BE2C (cell line): ENCODE measurements around the gene ANKRD16.
"Not testable (repeated sequence)": the region's sequence is repeated elsewhere in the genome, so short reads cannot be mapped to it uniquely, and the experiment has no call there.

Experiments used
- DNase-seq: peaks from one replicate; pipeline ENCODE4 v3.0.0-alpha.2; 2020
- H3K27me3 ChIP-seq: fragments of 250-450 bp; sonication (Bioruptor Pico); 2 replicates; pipeline ENCODE4 v1.5.1; 2020; ENCODE audit warnings: mild to moderate bottlenecking
- H3K36me3 ChIP-seq: fragments of 250-450 bp; sonication (Bioruptor Pico); 2 replicates; pipeline ENCODE4 v1.5.1; 2020; ENCODE audit warnings: mild to moderate bottlenecking
- H3K4me1 ChIP-seq: fragments of 250-450 bp; sonication (Bioruptor Pico); 2 replicates; pipeline ENCODE4 v1.5.1; 2020
- H3K4me3 ChIP-seq: 2 replicates; pipeline ENCODE4 v1.5.1; 2011; ENCODE audit warnings: low read depth, low read length
- H3K9me3 ChIP-seq: fragments of 250-450 bp; sonication (Bioruptor Pico); 2 replicates; pipeline ENCODE4 v1.5.1; 2020
- CTCF ChIP-seq: IDR thresholded peaks from 2 replicates; pipeline ENCODE4 v1.5.1; 2012; ENCODE audit warnings: mild to moderate bottlenecking, low read depth, low read length

The ANKRD16 gene

GRCh38 chr10:5862360-5862961 is 27.2 kb downstream of the ANKRD16 start:
- no peaks in the 10 kb centered on the region for H3K27me3 ChIP-seq
- TF ChIP-seq CTCF = no peak
- DNase-seq = no peak
- no peak overlapping the region for H3K4me3 ChIP-seq
- H3K9me3 ChIP-seq = no peaks in the 10 kb centered on the region
- no peaks in the 10 kb centered on the region for H3K36me3 ChIP-seq
- H3K4me1 ChIP-seq = no peaks in the 10 kb centered on the region

GRCh38 chr10:5860066-5860465 is 29.6 kb downstream of the ANKRD16 start:
- Histone ChIP-seq H3K36me3 (no peaks in the 10 kb centered on the region), H3K9me3 (no peaks in the 10 kb centered on the region), H3K4me1 (no peaks in the 10 kb centered on the region), H3K4me3 (no peak overlapping the region), H3K27me3 (no peaks in the 10 kb centered on the region)
- TF ChIP-seq CTCF = no peak
- DNase-seq = no peak

GRCh38 chr10:5858811-5859210 is 30.9 kb downstream of the ANKRD16 start:
- DNase-seq = no peak
- no peaks in the 10 kb centered on the region for H3K4me1 ChIP-seq
- no peak for TF ChIP-seq CTCF
- H3K9me3 ChIP-seq = no peaks in the 10 kb centered on the region
- H3K27me3 ChIP-seq = no peaks in the 10 kb centered on the region
- H3K36me3 ChIP-seq = no peaks in the 10 kb centered on the region
- no peak overlapping the region for H3K4me3 ChIP-seq

- Histone ChIP-seq H3K4me3 (no peak overlapping the region), H3K36me3 (no peaks in the 10 kb centered on the region), H3K9me3 (no peaks in the 10 kb centered on the region), H3K4me1 (no peaks in the 10 kb centered on the region), H3K27me3 (no peaks in the 10 kb centered on the region)
- no peak for TF ChIP-seq CTCF
- DNase-seq = no peak
Measured at GRCh38 chr10:5856701-5857004, 33.0 kb downstream of the ANKRD16 start.

GRCh38 chr10:5855979-5856700 is 33.6 kb downstream of the ANKRD16 start:
- DNase-seq = no peak
- Histone ChIP-seq H3K4me3 (no peak overlapping the region), H3K36me3 (no peaks in the 10 kb centered on the region), H3K4me1 (no peaks in the 10 kb centered on the region), H3K27me3 (no peaks in the 10 kb centered on the region), H3K9me3 (no peaks in the 10 kb centered on the region)
- TF ChIP-seq CTCF = no peak

GRCh38 chr10:5854131-5854475 is 35.6 kb downstream of the ANKRD16 start:
- Histone ChIP-seq H3K4me1 (no peaks in the 10 kb centered on the region), H3K9me3 (no peaks in the 10 kb centered on the region), H3K36me3 (no peaks in the 10 kb centered on the region), H3K27me3 (no peaks in the 10 kb centered on the region), H3K4me3 (no peak overlapping the region)
- TF ChIP-seq CTCF = no peak
- DNase-seq = no peak

- H3K9me3 ChIP-seq, H3K27me3 ChIP-seq, DNase-seq, H3K4me1 ChIP-seq, H3K4me3 ChIP-seq, H3K36me3 ChIP-seq: not testable (repeated sequence)
Measured at GRCh38 chr10:5846667-5847066, 43.0 kb downstream of the ANKRD16 start.
